Heart right ventricle (tissue), 16 donors: ENCODE data around the gene KIF6. TPM values are rescaled to one million over a fixed set of nuclear protein-coding genes. Genes with fewer than 3 reads are reported as not detected.

Experiments used
- ATAC-seq, 8 donors: fragments of 200-7000 bp; cut with Tn5 transposase; one replicate each; pipeline ENCODE4 v1.9.1; 2020; ENCODE audit warnings: mild to moderate bottlenecking in 8 of 8, moderate library complexity in 8 of 8, moderate number of reproducible peaks in 1 of 8
- DNase-seq, 2 donors: peaks; one replicate each; pipeline ENCODE4 v3.0.0-alpha.2; 2020
- H3K27ac ChIP-seq, 10 donors: fragments of 200-600 bp; sonication (generic) in 2 of 10; one replicate each; pipeline versions ENCODE4 v1.5.0 to v1.8.0; 2020 to 2022; ENCODE audit warnings: mild to moderate bottlenecking in 3 of 10
- H3K27me3 ChIP-seq, 7 donors: fragments of 200-600 bp; one replicate each; pipeline ENCODE4 v1.8.0; 2021 to 2022; ENCODE audit warnings: mild to moderate bottlenecking in 2 of 7
- H3K36me3 ChIP-seq, 9 donors: fragments of 200-600 bp; sonication (generic) in 1 of 9; one replicate each; pipeline versions ENCODE4 v1.5.0 to v1.8.0; 2020 to 2022; ENCODE audit warnings: mild to moderate bottlenecking in 2 of 9
- H3K4me1 ChIP-seq, 9 donors: fragments of 200-600 bp; sonication (generic) in 1 of 9; one replicate each; pipeline versions ENCODE4 v1.5.0 to v1.8.0; 2020 to 2022; ENCODE audit warnings: mild to moderate bottlenecking in 4 of 9
- H3K4me3 ChIP-seq, 10 donors: fragments of 200-600 bp; sonication (generic) in 2 of 10; one replicate each; pipeline versions ENCODE4 v1.5.0 to v1.8.0; 2020 to 2022; ENCODE audit warnings: mild to moderate bottlenecking in 7 of 10, moderate library complexity in 2 of 10
- H3K9me3 ChIP-seq, 11 donors: fragments of 200-600 bp in 10 of 11; sonication (generic) in 2 of 11; one replicate each; pipeline versions ENCODE4 v1.5.0 to v1.8.0; 2013 to 2022; ENCODE audit warnings: mild to moderate bottlenecking in 2 of 11, control low read depth in 1 of 11, moderate library complexity in 1 of 11
- CTCF ChIP-seq, 9 donors: fragments of 200-600 bp; sonication (generic) in 2 of 9; IDR thresholded peaks; one replicate each; pipeline versions ENCODE4 v1.5.0 to v1.8.0; 2021 to 2022; ENCODE audit warnings: antibody characterized with exemption in 9 of 9, mild to moderate bottlenecking in 5 of 9, moderate library complexity in 1 of 9
- WGBS, 2 donors: extraction: QIAGEN DNeasy Blood & Tissue Kit; methylation state at CpG; one replicate each; pipeline ENCODE4 v1.1.7; 2013; ENCODE audit warnings: inconsistent platforms in 1 of 2; 5-methylcytosine and 5-hydroxymethylcytosine counted together
- intact Hi-C, 10 donors: fragments of 100-400 bp; cut with DNase I; formaldehyde crosslinking; loops; one replicate each; pipeline versions ENCODE4 v1.11.1 to v1.14.2; 2022
- polyA plus RNA-seq, 2 donors: library from polyadenylated mRNA; stranded (reverse); fragments of 200-250 nt; gene quantifications; one replicate each; pipeline ENCODE4 v1.2.3, GENCODE V29; 2013
- total RNA-seq, 10 donors: library from RNA; stranded (reverse); fragmentation: NEBNext Ultra II Directional in 3 of 10; extraction: Animal tissue kit (Norgen Biotek cat#: 25700) in 3 of 10; gene quantifications; one replicate each; pipeline versions ENCODE4 v1.2.1 to v1.2.4, GENCODE V29; 2021 to 2023
- donor health status: Arrhythmogenic right ventricular cardiomyopathy.
- donor health status: ischemic (EF 13 %, LVEDD 7.1; RV severe dilation, severe dysfunction).
- donor health status: healthy with polysubstance abuse.
- donor health status: DM: no; HTN: yes; CAD: no.
- donor health status: DM: no; HTN: no; CAD: no.
- donor health status: ischemic (EF 25% LVEDD 6.9; RV normal size, moderate dysfunction).
- donor health status: ischemic (EF 25% LVEDD 5.7; RV mildly dilated, moderate dysfunction).
- donor health status: healthy.
- donor health status: DM: yes; HTN: yes; CAD: no.
- donor health status: Ischemic cardiomyopathy.
- donor health status: ischemic (EF 35%, LVEDD 5.7; RV mildly dilated, moderate dysfunction).
- donor health status: nonischemic (EF 11% LVEDD 7.7; RV severe dilation, severe dysfunction).
- donor health status: DM: yes; HTN: yes; CAD: no.
- donor health status: PGD.
- donor health status: ischemic (EF 29% LVEDD 5.4; RV normal size, mild dysfunction).
- donor health status: nonischemic (EF 23%, LVEDD 6.1; RV moderate dilation, normal function).

KIF6 gene
- total and polyA plus RNA-seq, 12 donors = 0.01 to 1.6 (median 0.45) TPM; not detected in 2

- no peaks in the 10 kb centered on the region for H3K9me3 ChIP-seq
- no peak overlapping the region for H3K4me3 ChIP-seq
- WGBS, 2 donors = 99 to 100% methylated on average over 1 of the region's 1 CpG
- TF ChIP-seq CTCF (IDR thresholded peaks at IDR 0.05) = no peak
- intact Hi-C loops = no loop called here
- no peaks in the 10 kb centered on the region for H3K4me1 ChIP-seq
- ATAC-seq = peak in 4 of 8 donors; percentile 66 to 91 (median 76)
- H3K36me3 ChIP-seq = no peaks in the 10 kb centered on the region
- no peak for DNase-seq
- no peak overlapping the region for H3K27ac ChIP-seq
- peaks cover 0 to 4% (median 0%) of the 10 kb centered on the region in 7 donors for H3K27me3 ChIP-seq
Measured at GRCh38 chr6:39411465-39411864, 313.7 kb downstream of the KIF6 start.

GRCh38 chr6:39411001-39411400 is 314.2 kb downstream of the KIF6 start:
- intact Hi-C loops = no loop called here

GRCh38 chr6:39409889-39410288 is 315.3 kb downstream of the KIF6 start:
- intact Hi-C loops = no loop called here
- H3K4me1 ChIP-seq = no peaks in the 10 kb centered on the region
- WGBS, 2 donors = 93 to 94% methylated on average over 3 of the region's 3 CpGs
- H3K27ac ChIP-seq = no peak overlapping the region
- no peaks in the 10 kb centered on the region for H3K36me3 ChIP-seq
- peaks cover 0 to 4% (median 0%) of the 10 kb centered on the region in 7 donors for H3K27me3 ChIP-seq
- TF ChIP-seq CTCF (IDR thresholded peaks at IDR 0.05) = no peak
- ATAC-seq = no peak
- no peaks in the 10 kb centered on the region for H3K9me3 ChIP-seq
- DNase-seq = no peak
- H3K4me3 ChIP-seq = no peak overlapping the region

More at GRCh38 chr6:39411001-39411400, 314.2 kb downstream of the KIF6 start:
- WGBS, 2 donors = 91 to 94% methylated on average over 4 of the region's 4 CpGs
- H3K9me3 ChIP-seq = no peaks in the 10 kb centered on the region
- no peaks in the 10 kb centered on the region for H3K4me1 ChIP-seq
- TF ChIP-seq CTCF (IDR thresholded peaks at IDR 0.05) = no peak
- H3K4me3 ChIP-seq = no peak overlapping the region
- peaks cover 0 to 4% (median 0%) of the 10 kb centered on the region in 7 donors for H3K27me3 ChIP-seq
- no peak for ATAC-seq
- H3K36me3 ChIP-seq = no peaks in the 10 kb centered on the region
- H3K27ac ChIP-seq = no peak overlapping the region
- no peak for DNase-seq

- H3K9me3 ChIP-seq = no peaks in the 10 kb centered on the region
- H3K27me3 ChIP-seq = peaks cover 0 to 4% (median 0%) of the 10 kb centered on the region in 7 donors
- no peaks in the 10 kb centered on the region for H3K36me3 ChIP-seq
- DNase-seq (no peak), ATAC-seq (no peak)
- 90 to 93% methylated on average over 1 of the region's 1 CpG for WGBS, 2 donors
- H3K4me1 ChIP-seq = no peaks in the 10 kb centered on the region
- intact Hi-C loops = no loop called here
- H3K27ac ChIP-seq = no peak overlapping the region
- no peak overlapping the region for H3K4me3 ChIP-seq
- no peak for TF ChIP-seq CTCF (IDR thresholded peaks at IDR 0.05)
Measured at GRCh38 chr6:39407446-39407993, 317.7 kb downstream of the KIF6 start.
